Activated CD4-positive, alpha-beta T cell treated with anti-CD3 and anti-CD28 coated beads for 1 hour (primary cell): Measurements from ENCODE around the gene FOXO6.

Experiments used
- DNase-seq: peaks from one replicate; pipeline ENCODE4 v3.0.0-alpha.2; 2020

FOXO6 gene

DNA sequence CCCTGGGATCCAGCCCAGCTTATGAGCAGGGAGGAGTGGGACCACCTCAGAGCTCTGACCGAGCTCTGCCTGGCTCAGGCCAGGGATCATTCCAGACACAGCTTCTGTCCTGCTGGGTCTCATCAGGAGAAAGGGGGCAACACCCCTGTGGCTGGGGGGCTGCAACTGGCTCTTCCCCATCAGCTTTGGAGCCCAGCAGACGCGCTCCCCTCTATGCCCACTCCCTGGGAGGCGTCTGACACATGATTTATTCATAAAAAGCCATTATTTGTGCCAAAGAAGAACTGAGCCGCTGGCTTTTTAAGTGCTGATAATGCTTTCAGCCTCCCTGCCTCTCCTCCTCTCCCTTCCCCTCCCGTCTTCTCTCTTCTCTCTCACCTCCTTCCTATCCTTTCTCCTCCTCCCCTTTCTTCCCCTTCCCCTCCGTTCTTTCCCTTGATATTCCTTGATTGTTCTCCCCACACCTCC, 25.0 kb downstream of the FOXO6 start:
- DNase-seq = no peak

DNA sequence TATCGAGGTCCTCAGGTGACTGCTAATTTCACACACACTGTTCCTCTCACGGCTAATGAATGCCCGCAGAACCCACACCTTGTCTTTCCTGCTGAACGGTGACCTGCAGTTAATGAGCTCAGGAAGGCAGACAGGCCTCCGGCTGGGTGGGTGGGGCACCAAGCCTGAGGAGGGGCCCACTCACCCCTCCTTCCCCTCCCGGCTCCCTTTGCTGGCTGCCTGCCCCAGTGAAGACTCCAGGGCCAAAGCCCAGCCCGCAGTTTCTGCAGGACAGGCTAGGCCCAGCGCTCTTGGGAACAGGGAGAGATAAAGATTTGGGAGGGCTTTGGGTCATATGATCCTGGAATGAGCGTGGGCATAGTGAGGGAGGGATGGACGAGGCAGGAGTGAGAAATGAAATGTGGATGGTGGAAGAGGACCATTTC, 26.4 kb downstream of the FOXO6 start:
- DNase-seq = no peak

DNA sequence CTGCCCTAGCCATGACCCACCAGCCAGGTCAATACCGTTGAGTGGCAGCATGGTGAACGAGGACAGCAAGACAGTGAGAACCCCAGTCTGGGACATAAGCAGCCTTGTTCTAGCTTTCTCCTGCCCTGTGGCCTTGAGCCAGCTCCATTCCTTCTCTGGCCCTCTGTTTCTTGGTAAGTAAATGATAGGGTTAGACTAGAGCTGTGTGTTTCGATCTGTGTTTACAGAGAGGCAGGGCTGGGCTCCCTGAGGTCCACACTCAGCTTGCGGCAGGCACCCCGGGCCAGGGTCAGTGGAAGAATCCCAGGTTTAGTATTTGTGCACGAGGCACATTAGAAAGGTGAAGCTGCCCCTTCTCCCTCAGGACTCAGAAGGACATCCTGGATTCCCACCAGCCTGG, 27.3 kb downstream of the FOXO6 start:
- no peak for DNase-seq

DNA sequence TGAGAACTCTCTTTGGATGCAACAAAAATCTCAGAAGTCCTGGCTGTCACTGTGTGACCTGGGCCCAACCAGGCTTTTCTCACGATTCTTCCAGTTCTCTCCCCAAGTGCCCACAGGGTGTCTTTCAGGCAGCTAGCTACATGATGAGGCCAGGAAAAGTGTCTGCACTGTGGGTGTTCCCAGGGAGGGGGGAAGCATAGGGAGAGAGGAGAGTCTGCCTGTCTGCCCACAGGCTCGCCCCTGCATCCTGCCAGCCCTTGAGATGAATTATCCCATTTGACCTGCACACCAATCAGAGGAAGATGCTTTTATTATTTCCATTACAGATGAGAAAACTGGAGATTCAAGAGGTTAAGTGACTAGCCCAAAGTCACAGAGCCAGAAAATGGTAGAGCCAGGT, 27.8 kb downstream of the FOXO6 start:
- no peak for DNase-seq

DNA sequence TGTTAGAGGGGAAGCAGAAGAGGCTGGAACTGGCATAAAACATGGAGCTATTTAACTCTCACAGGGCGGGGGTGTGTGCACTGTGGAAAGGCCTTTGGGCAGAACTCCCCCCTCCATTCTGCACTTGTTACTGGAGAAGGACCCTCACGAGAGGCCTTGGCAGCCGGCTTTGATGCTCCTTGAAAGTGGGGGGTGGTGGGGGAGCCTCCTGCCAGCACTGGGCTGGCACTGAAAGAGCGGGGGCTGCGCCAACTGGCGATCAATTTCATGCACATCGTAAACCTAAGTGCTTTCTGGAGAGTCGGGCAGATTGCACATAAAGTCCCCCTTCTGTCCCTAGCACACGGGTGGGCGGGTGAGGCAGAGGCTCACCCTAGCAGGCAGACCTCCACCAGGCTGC, 28.9 kb downstream of the FOXO6 start:
- no peak for DNase-seq

DNA sequence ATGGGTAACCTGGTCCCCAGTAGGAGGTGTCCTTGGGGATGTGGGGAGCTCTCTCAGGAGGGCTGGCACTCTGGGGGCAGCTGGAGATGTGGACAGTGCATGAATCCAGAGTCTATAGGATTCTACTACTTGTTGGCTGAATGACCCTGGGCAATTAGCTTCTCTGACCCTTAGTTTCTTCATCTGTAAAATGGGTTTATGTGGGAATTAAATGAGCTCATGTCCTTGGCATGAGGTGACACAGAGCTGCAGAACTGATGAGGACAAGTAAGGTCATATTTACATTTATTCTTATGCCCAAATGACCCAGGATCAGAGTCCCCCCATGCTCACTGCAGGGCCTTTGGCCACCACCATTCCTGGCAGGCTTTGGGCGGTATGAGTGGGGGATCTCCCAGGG, 29.3 kb downstream of the FOXO6 start:
- no peak for DNase-seq

DNA sequence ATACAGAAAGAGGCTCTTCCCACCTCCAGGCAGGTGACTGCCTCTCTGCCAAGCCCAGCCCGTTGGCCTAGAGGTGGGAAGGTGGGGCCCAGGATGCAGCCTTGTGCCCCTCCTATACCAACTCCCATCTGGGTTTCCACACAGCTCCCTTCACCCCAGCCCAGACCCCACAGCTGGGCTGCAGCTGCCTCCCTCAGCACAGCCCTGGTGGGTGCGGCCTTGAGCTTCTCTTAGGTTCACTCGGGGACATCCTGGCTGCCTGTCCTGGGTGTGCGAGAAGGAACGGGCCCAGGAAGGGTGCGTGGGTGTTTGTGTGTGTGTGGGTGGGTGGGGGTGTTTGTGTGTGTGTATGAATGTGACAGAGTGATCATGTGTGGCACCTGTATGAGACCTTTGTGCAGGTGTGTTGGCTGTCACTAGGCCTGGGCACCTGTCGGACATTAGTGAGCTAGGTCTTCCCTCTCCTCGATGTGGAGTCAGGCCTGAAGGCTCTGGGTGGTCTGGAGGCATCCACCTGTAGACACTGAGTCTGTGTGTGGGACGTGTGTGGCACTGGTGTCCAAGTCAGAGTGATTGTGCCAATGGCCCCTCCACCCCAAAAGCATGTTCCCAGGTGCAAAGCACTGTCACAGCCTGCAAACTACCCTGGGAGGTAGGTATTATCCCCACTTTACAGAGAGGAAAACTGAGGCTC, 30.7 kb downstream of the FOXO6 start:
- no peak for DNase-seq

DNA sequence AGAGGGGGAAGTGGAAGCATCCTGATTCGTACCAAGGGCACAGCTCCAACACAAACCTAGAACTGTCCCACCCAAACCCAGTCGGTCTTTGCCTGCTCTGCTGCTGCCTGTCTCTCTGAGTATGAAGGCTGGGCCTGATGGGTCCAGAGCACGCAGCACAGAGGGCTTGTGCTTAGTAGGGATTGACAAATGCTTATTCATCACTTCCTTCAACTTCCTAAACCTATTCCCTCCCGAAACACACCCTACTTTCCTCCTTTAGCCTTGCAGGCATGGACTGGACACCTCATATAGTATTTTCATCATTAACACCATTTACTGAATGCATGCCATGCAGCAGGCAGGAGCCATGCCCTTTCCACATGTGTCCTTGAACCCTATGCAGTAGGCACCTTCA, 31.3 kb downstream of the FOXO6 start:
- no peak for DNase-seq

DNA sequence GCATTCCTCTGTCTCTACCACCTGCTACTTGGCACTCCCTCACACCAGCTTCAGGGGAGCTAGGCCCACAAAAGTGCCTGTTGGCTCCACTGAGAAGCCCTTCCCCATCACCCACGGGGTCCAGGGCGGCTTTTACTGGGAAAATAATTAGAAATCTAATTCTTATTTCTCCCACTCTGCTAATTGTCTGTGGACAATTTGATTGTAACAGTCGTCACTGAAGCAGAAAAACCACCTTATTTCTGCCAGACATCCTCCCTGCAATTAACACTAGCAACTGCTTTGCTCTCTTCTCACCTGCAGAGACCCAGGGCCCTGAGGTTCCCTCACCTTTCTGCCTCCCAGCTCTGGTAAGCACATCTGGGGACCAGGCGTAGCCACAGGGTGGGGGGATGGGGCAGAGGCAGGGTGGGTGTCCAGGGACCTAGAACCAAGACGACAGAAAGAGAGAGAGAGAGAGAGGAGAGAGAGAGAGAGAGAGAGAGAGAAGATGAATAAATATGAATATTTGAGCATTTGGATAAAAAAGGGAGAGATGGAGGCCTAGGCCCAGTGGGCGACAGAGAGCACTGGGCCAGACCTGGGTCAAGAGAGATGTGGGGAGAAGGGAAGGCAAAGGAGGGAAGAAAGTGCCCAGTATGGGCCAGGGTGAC, 32.6 kb downstream of the FOXO6 start:
- no peak for DNase-seq

DNA sequence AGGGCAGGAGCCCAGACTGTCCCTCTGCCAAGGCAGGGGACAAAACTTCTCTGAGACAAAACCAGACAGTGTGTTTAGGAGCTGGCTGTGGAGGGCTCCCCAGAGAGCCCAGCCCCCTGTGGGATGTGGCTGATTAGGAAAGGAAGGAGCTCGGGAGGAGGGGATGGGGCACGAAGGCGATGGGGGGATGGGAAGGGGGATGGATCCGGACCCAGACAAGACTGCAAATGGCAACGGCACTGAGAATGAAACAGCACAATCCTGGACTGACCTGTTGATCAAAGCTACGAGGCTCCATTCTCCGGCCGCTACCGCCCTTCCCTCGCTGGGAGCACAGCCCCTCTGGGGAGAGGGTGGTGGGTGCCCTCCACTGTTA, 33.1 kb downstream of the FOXO6 start:
- no peak for DNase-seq

DNA sequence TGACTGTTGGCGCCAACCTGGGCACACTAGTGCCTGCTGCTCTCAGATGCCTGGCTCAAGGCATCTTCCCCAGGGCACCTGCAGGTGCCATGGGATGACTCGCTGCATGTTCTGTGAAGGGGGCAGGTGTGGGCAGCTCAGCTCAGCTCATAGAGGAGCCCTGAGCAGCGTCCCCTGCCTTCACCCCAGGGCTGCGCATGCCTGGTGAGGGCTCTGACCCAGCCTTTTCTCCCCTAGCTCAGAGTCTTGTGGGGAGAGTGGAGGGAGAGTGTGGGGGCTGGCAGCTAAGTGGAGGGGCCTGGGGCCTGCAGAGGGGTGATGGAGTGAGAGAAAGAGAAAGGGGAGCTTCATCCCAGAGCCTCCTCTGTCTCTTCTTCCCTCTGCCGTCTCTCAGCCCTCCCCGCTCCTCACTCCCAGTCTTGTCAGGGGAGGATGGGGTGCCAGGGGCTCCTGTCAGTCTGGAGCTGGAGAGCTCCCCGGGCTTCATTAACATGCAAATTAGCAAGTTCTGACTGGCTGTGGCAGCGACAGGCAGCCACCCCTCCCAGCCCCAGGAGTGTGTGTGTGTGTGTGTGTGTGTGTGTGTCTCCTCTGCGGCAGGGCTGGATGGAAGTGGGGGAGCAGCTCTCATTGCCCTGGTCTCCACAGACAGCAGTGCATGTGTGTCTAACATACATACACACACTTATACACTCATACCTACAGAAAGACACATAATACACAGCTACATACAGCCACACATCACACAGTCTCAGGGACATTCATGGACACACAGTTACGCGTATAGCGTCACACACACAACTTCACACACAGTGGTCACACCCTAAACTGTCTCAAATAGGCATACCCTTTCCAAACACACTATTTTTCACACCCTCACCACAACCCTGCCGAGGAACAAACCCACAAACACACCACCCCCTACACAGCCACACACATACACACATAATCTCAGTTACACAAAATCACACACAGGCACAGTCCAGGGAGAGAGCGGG, 34.0 kb downstream of the FOXO6 start:
- DNase-seq = no peak

DNA sequence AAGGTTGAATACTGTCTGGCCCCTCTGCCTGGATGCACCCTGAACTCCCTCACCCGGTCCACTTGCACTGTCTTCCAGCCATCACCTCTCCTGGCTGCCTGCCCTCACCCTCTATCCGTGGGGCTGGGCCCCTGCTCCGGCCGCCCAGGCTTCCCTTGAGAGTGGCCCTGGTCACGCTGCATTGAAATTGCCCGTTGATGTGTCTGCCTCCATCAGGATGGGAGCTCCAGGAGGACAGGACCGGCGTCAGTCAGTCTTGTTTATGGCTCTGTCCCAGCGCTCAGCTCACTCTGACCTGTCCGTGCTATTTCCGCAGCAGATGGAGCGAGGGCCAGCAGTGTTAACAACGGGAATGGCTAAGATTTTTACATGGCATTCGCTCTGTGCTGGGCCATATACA, 34.9 kb downstream of the FOXO6 start:
- no peak for DNase-seq

DNA sequence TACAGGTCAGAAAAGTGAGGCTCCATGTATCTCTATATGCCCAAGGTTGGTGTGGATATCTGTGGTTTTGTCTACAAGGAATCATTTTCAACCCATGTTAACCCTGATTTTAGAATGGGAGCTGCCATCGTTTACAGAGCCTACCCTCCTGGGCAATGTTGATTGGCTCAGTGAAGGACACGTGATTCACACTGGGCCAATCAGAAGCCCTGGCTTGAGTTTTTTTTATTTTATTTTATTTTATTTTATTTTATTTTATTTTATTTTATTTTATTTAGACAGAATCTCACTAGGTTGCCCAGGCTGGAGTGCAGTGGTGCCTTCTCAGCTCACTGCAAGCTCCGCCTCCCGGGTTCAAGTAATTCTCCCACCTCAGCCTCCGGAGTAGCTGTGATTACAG, 35.8 kb downstream of the FOXO6 start:
- no peak for DNase-seq

DNA sequence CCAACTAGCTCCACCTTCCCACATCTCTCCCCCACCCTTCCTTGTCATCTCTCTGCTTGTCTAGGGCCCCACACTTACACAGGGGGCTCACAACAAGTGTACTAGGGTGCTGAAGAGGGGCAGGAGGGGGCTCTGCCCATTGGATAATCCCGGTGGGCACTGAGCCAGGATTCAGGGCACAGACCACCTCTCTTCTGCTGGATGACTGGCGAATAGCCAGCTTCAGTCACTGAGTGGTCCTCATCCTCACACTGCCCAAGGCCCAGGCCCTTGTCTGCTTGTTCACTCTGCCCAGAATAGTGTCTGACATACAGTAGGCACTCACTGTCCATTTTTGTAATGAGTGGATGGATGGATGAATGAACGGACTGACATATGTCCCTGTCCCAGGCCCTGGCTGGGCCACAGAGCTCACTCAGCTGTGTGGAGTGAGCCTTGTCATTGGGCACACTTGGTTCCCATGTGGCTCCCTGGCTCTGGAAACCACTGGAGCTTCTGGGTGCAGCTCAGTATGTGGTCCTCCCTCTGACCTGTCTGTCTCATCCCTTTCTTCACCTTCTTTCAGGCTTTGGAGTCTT, 36.6 kb downstream of the FOXO6 start:
- no peak for DNase-seq

DNA sequence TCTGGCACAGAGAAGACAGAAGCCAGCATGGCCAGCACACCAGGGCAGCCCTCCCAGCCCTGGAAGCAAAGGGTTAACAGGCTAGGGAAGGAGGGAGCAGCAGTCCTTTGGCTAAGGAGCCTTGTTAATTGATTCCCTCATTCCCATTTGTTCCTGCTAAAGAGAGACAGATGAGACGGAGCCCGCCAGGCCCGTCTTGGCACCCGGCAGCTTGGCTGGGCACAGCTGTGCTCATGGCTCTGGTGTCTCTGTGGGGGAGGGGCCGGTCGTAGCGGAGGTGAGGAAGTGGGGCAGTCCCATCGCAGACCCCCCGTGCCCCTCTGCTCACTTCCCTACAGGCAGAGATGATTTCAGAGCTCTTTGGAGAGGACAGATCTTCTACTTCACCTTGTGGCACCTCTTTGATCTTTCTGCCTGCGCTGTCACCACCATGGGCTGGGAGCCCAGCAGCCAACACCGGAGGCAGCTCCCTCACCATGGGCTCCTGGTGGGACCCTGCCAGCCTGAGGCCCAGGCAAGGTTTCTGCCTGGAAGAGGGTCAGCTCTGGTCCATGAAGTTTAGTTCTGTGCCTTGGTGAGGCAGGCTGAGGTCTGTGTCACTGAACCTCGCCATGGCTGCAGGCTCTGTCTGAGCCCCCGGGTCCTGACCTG, 38.0 kb downstream of the FOXO6 start:
- DNase-seq = no peak

DNA sequence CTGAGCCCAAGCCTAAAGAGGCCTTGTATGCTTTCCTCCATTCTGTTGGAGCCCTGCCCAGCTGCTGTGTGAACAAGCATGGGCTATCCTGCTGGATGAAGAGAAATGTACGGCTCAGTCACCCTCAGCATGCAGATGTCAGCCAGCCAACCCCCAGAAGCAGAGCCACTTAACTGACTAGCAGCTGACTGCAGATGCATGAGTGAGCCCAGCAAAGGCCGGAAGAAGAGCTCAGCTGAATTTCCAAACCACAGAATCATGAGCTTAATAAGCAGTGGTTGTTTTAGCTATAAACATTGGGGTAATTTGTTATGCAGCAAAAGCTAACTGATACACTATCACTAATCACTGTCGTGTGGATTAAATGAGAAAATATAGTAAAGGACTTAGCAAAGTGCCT, 39.0 kb downstream of the FOXO6 start:
- no peak for DNase-seq

DNA sequence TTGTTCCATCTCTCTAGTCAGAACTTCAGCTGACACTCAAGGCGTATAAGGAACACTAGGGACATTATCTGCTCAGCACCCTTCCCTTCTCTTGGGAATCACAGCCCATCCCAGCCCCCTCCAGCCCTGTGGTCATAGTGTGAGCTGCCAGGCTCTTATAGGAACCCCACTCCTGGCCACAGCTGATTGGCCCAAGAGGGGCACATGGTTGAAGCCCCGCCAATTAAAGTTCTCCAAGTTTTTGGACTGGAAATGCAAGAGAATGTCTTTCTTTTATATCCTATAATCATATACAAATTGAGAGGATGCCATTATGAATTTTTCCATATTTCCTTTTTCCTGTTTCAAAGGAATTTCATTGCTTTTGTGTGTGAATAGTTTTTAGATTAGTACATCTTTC, 40.7 kb downstream of the FOXO6 start:
- DNase-seq = no peak

DNA sequence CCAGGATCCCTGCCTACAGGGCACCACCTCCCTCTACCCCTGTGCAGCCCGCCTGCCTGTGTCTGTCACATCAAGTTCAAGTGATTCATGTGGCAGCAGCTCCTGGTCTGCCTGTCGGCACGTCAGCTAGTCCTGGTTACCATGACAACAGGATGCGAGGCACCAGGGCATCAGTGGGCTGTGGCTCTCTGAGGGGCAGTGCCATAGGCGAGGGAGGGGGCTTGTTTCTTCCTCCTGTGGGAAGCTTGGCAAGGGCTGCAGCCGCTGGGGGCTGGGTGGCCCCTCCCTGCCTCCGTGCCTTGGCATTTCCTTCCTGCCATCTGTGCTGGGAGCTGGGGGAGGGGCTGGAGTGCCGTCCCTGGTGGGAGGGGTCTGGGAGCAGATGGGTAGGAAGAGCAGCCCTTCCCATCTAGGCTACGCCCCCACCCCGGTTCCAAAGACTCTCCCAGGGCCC, 43.1 kb downstream of the FOXO6 start:
- DNase-seq = no peak

DNA sequence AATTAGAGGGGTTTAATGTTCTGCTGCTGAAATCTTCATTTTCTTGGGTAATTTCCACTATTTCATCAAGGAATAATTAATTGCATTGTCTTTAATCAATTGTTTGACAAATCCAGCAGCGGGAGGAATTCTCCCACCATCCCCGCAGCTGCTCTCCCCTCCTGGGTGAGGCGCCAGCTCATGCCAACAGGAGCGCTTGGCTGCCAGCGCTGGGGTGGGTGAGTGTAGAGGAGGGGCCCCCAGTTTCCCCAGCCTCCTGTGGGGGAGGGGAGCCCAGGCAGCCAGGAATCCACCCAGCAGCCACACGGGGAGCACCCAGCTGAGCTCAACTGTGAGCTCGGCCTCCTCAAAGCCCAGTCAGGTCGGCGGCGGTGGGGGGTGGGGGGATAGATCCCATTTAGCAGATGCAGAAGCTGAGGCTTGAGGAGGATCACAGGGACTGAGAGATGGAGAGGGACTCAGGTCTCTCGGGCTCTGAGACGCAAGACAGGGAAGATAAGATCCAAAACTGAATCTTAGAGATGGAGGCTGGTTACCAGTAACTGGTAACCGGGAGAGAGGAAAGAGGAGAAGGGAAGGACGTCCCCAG, 46.5 kb downstream of the FOXO6 start:
- DNase-seq = no peak

DNA sequence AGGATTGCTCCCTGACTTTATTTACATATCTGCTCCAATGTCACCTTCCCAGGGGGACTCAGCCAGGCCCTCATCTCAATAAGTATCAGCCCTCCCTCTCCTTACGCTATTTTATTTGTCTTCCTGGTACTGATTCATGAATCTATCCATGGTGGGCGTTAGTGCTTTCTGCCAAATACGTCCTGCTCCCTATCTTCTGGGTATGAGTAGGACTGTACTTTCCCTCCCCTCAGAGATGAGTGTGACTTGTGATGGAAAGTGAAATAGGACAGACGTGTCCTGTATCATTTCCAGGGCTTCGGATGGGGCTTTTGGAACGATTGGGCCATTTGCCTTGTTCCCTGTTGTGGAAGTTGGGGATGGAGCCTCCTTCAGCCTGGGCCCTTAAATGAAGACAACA, 47.5 kb downstream of the FOXO6 start:
- DNase-seq = no peak

DNA sequence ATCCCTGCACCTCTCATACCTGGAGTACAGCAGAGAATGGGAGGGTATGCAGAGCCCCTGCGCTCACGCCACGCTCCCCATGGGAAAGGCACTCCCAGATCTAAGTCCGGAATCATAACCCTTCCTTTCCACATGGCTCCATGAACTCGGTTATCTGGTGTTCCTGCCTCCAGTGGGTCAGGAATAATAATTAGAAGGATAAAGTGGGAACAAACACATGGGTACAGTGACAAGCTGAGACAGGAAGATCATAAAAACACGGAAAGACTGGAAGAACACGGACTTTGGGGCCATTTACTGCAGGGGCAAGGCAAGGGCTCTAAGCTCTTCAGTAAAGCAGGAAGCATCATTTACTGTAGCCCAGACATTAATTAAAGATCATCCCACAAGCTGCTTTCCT, 48.6 kb downstream of the FOXO6 start:
- no peak for DNase-seq

DNA sequence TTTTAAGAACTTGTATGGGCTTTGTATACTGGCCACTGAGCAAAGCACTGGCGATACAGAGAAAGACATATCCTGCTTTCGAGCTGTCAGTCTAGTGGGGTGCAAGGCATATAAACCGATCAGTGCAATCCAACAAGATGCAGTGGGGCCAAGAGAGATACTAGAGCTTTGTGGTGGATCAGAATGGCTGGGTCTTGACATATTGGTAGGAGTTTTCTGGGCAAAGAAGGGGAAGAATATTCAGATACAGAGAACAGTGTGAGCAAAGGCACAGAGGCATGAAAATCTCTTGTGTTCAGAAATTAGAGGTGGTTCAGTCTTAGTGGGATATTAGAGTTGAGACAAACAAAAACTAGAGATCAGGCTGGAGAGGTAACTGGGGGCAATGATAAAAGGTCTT, 49.2 kb downstream of the FOXO6 start:
- no peak for DNase-seq
